ENCODE results near the gene FSCN2. TPM values are rescaled to one million over a fixed set of nuclear protein-coding genes. Genes with fewer than 3 reads are reported as not detected.

Gene FSCN2
- total RNA-seq, 2 experiments from 2014 or later = 1.6 to 6.7 TPM

- no peak overlapping the region for H2AFZ ChIP-seq (ENCODE audit: low read length)
- H3K36me3 ChIP-seq (ENCODE audit: insufficient read depth, low read length) = no peaks in the 10 kb centered on the region
- no TSS peak for BruUV-seq (replicated peaks)
- H3K79me2 ChIP-seq (ENCODE audit: insufficient read depth, low read depth, low read length) = no peaks in the 10 kb centered on the region
- TF ChIP-seq, protein P1, sequence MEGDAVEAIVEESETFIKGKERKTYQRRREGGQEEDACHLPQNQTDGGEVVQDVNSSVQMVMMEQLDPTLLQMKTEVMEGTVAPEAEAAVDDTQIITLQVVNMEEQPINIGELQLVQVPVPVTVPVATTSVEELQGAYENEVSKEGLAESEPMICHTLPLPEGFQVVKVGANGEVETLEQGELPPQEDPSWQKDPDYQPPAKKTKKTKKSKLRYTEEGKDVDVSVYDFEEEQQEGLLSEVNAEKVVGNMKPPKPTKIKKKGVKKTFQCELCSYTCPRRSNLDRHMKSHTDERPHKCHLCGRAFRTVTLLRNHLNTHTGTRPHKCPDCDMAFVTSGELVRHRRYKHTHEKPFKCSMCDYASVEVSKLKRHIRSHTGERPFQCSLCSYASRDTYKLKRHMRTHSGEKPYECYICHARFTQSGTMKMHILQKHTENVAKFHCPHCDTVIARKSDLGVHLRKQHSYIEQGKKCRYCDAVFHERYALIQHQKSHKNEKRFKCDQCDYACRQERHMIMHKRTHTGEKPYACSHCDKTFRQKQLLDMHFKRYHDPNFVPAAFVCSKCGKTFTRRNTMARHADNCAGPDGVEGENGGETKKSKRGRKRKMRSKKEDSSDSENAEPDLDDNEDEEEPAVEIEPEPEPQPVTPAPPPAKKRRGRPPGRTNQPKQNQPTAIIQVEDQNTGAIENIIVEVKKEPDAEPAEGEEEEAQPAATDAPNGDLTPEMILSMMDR (conservative IDR thresholded peaks at IDR 0.05; ENCODE audit: low read length) = no peak
- TF ChIP-seq EZH2phosphoT487 (IDR thresholded peaks at IDR 0.05; ENCODE audit: borderline replicate concordance, low read depth, low read length) = no peak
- no peaks in the 10 kb centered on the region for H4K20me1 ChIP-seq (ENCODE audit: insufficient read depth, low read length)
- H3K9me3 ChIP-seq (ENCODE audit: low read length) = no peaks in the 10 kb centered on the region
- peaks cover 35% of the 10 kb centered on the region for H3K4me1 ChIP-seq (ENCODE audit: insufficient read depth, low read length, poor library complexity, severe bottlenecking)
- no peak overlapping the region for H3K27ac ChIP-seq (ENCODE audit: low read depth, low read length, poor library complexity, severe bottlenecking)
- intact Hi-C loops (cut with micrococcal nuclease; ENCODE audit: unreplicated experiment) = loop anchor here (5.0 kb wide), 1 partner anchor 340 kb away; no protein-coding TSS in a partner anchor
- no peak for DNase-seq (ENCODE audit: low spot score)
- ChIA-PET CTCF (ENCODE audit: unreplicated experiment) (no interaction called here), POLR2A (no interaction called here)
- no peak overlapping the region for H3K4me2 ChIP-seq (ENCODE audit: low read length)
- H3K4me3 ChIP-seq (ENCODE audit: low read depth, low read length, poor library complexity, severe bottlenecking) = no peak overlapping the region
- H3K9me2 ChIP-seq (ENCODE audit: insufficient read depth, low read length) = no peaks in the 10 kb centered on the region
Measured at GRCh38 chr17:81481815-81482505, 46.2 kb upstream of the FSCN2 start.

DNA sequence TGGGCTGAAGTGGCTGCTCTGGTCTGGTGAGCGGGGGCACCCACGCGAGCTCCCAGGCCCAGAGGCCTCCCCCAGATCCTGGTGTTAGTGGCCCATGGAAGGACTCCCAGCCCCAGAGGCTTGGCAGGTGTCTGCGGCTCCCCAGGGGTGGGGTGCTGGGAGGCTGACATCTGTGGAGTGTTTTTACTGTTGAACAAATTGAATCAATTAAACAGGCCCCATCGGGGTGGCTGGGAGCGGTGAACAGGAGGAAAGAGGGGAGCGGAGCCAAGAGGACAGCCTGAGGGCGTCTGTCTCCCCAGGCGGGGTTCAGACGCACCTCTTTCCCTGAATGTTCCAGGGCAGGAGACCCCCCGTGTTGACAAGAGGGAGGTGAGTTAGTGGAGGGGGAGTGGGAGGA, 45.5 kb upstream of the FSCN2 start:
- Histone ChIP-seq H3K27ac (ENCODE audit: low read depth, low read length, poor library complexity, severe bottlenecking) (no peak overlapping the region), H4K20me1 (ENCODE audit: insufficient read depth, low read length) (no peaks in the 10 kb centered on the region), H2AFZ (ENCODE audit: low read length) (no peak overlapping the region; the same call in 1 of the 2 replicates), H3K36me3 (ENCODE audit: insufficient read depth, low read length) (no peaks in the 10 kb centered on the region), H3K4me1 (ENCODE audit: insufficient read depth, low read length, poor library complexity, severe bottlenecking) (peaks cover 39% of the 10 kb centered on the region), H3K9me2 (ENCODE audit: insufficient read depth, low read length) (no peaks in the 10 kb centered on the region), H3K9me3 (ENCODE audit: low read length) (no peaks in the 10 kb centered on the region), H3K4me3 (ENCODE audit: low read depth, low read length, poor library complexity, severe bottlenecking) (peak overlapping the region; percentile 61), H3K79me2 (ENCODE audit: insufficient read depth, low read depth, low read length) (no peaks in the 10 kb centered on the region), H3K4me2 (ENCODE audit: low read length) (peak overlapping the region; percentile 69; the same call in 1 of the 2 replicates)
- POLR2A ChIA-PET = no interaction called here
- CTCF ChIA-PET (ENCODE audit: unreplicated experiment) = no interaction called here
- TF ChIP-seq, protein P1 (conservative IDR thresholded peaks at IDR 0.05; ENCODE audit: low read length) = no peak
- no peak for TF ChIP-seq EZH2phosphoT487 (IDR thresholded peaks at IDR 0.05; ENCODE audit: borderline replicate concordance, low read depth, low read length)
- no peak for DNase-seq (ENCODE audit: low spot score)
- intact Hi-C loops (cut with micrococcal nuclease; ENCODE audit: unreplicated experiment) = loop anchor here (5.0 kb wide), 1 partner anchor 340 kb away; no protein-coding TSS in a partner anchor
- no TSS peak for BruUV-seq (replicated peaks)

Data from OCI-LY7 (cell line).